ENCODE measurements around the gene YWHAB. TPM values are rescaled to one million over a fixed set of nuclear protein-coding genes. Genes with fewer than 3 reads are reported as not detected.

YWHAB gene
- total RNA-seq, 2 donors from 2014 or later = 183 to 193 TPM

DNA sequence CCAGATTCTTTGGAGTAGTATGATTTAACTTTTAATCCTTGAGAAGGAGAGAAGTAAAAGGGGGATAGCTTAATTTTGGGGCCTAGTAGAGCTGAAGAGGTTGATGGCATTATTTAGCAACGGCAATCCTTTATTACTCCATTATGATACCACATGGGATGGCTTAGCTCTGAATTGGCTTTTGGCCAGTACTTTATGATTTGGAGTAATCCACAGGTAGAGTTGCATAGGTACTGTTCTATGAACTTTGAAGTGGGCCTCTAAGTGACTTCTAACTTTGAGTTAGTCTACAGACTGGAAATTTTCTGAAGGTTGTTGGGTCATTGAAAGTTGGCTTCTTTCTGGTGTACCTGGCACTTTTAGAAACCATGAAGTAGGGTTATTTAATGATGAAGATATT is 11.6 kb downstream of the YWHAB start:
- Mint-ChIP-seq H3K27ac (no peak overlapping the region), H3K27me3 (ENCODE audit: insufficient read depth) (no peaks in the 10 kb centered on the region), H3K36me3 (ENCODE audit: low read depth) (peaks cover 24% of the 10 kb centered on the region), H3K4me1 (peaks cover 10% of the 10 kb centered on the region), H3K4me3 (no peak overlapping the region), H3K9me3 (no peaks in the 10 kb centered on the region)
- TF ChIP-seq, protein P1, sequence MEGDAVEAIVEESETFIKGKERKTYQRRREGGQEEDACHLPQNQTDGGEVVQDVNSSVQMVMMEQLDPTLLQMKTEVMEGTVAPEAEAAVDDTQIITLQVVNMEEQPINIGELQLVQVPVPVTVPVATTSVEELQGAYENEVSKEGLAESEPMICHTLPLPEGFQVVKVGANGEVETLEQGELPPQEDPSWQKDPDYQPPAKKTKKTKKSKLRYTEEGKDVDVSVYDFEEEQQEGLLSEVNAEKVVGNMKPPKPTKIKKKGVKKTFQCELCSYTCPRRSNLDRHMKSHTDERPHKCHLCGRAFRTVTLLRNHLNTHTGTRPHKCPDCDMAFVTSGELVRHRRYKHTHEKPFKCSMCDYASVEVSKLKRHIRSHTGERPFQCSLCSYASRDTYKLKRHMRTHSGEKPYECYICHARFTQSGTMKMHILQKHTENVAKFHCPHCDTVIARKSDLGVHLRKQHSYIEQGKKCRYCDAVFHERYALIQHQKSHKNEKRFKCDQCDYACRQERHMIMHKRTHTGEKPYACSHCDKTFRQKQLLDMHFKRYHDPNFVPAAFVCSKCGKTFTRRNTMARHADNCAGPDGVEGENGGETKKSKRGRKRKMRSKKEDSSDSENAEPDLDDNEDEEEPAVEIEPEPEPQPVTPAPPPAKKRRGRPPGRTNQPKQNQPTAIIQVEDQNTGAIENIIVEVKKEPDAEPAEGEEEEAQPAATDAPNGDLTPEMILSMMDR (conservative IDR thresholded peaks at IDR 0.05) = no peak
- DNase-seq = no peak
- no peaks in the 10 kb centered on the region for H3K27me3 ChIP-seq (ENCODE audit: control insufficient read depth, insufficient read depth, low read length, poor library complexity, severe bottlenecking)
- WGBS, 2 experiments (ENCODE audit: insufficient coverage in 1 of 2, insufficient read length in 1 of 2) = 86% methylated on average over 1 of the region's 1 CpG; no CpG with 5 or more reads in 1 of the 2 experiments
- H3K4me3 ChIP-seq (ENCODE audit: low read length) = no peak overlapping the region
- no peak overlapping the region for H3K27ac ChIP-seq (ENCODE audit: low read depth, low read length)
- peaks cover 54% of the 10 kb centered on the region for H3K36me3 ChIP-seq (ENCODE audit: control insufficient read depth, insufficient read depth, low read length)
- no peaks in the 10 kb centered on the region for H3K9me3 ChIP-seq (ENCODE audit: control insufficient read depth, low read length)
- H3K4me1 ChIP-seq (ENCODE audit: control insufficient read depth, insufficient read depth, low read length) = no peaks in the 10 kb centered on the region
- H3K9ac ChIP-seq (ENCODE audit: extremely low read depth, low read length, poor library complexity, severe bottlenecking) = no peak overlapping the region

DNA sequence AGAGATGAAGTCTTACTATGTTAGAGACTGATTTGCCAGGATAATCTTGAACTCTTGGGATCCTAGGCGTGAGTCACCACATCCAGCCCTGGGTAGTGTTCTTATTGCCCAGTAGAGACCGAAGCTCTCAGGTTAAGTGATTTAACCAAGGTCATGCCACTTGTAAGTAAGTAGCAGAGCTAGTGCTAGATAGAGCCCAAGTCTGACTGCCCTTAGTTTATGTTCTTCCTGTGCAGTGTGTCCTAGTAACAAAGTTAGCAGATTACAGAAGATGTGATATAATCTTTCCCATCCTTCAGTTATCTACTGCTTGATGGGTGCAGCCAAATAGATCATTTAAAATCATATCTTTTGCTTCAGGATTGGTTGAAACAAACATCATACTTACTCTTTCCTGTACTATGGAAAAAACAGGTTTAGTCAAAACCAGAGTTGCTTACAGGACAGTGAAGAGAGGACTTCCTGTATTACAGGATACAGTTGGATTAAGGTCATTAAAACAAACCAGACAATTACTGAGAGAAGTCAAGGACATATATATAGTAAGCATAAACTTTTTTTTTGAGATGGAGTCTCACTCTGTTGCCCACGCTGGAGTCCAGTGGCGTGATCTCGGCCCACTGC is 14.8 kb downstream of the YWHAB start:
- Histone ChIP-seq H3K27ac (ENCODE audit: low read depth, low read length) (no peak overlapping the region), H3K27me3 (ENCODE audit: control insufficient read depth, insufficient read depth, low read length, poor library complexity, severe bottlenecking) (no peaks in the 10 kb centered on the region), H3K4me3 (ENCODE audit: low read length) (no peak overlapping the region), H3K36me3 (ENCODE audit: control insufficient read depth, insufficient read depth, low read length) (peaks cover 65% of the 10 kb centered on the region), H3K4me1 (ENCODE audit: control insufficient read depth, insufficient read depth, low read length) (no peaks in the 10 kb centered on the region), H3K9ac (ENCODE audit: extremely low read depth, low read length, poor library complexity, severe bottlenecking) (no peak overlapping the region), H3K9me3 (ENCODE audit: control insufficient read depth, low read length) (no peaks in the 10 kb centered on the region)
- TF ChIP-seq, protein P1 (conservative IDR thresholded peaks at IDR 0.05) = no peak
- Mint-ChIP-seq H3K4me1 (peaks cover 2% of the 10 kb centered on the region), H3K27ac (no peak overlapping the region), H3K9me3 (no peaks in the 10 kb centered on the region), H3K27me3 (ENCODE audit: insufficient read depth) (no peaks in the 10 kb centered on the region), H3K36me3 (ENCODE audit: low read depth) (peaks cover 48% of the 10 kb centered on the region), H3K4me3 (no peak overlapping the region)
- DNase-seq = no peak
- WGBS, 2 experiments (ENCODE audit: insufficient coverage in 1 of 2, insufficient read length in 1 of 2) = 79 to 94% methylated on average over 4 to 5 of the region's 5 CpGs

DNA sequence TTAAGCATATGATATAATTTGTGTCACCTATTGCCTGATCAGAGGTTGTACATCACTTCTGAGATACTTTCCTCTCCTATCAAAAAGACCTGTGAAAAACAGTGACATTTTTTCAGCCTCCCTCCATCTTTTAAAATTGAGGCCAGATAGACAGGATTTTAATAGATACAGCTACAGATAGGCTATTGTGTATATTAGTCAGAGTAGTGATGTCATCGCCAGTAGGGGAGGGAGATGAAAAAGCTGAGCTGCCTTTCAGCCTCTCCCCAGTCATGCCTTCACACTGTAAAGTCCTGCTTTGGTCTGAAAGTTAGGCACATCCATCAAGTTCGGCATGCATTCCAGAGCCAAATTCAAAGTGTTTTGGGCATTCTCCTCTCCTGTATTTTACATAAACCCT is 16.5 kb downstream of the YWHAB start:
- H3K4me1 Mint-ChIP-seq = peaks cover 2% of the 10 kb centered on the region
- H3K9me3 ChIP-seq (ENCODE audit: control insufficient read depth, low read length) = no peaks in the 10 kb centered on the region
- no peaks in the 10 kb centered on the region for H3K9me3 Mint-ChIP-seq
- H3K36me3 Mint-ChIP-seq (ENCODE audit: low read depth) = peaks cover 63% of the 10 kb centered on the region
- H3K9ac ChIP-seq (ENCODE audit: extremely low read depth, low read length, poor library complexity, severe bottlenecking) = no peak overlapping the region
- DNase-seq = no peak
- TF ChIP-seq, protein P1 (conservative IDR thresholded peaks at IDR 0.05) = no peak
- H3K27ac ChIP-seq (ENCODE audit: low read depth, low read length) = no peak overlapping the region
- no peaks in the 10 kb centered on the region for H3K27me3 Mint-ChIP-seq (ENCODE audit: insufficient read depth)
- H3K4me3 Mint-ChIP-seq = no peak overlapping the region
- H3K4me3 ChIP-seq (ENCODE audit: low read length) = no peak overlapping the region
- WGBS, 2 experiments (ENCODE audit: insufficient coverage in 1 of 2, insufficient read length in 1 of 2) = 70 to 100% methylated on average over 1 to 2 of the region's 2 CpGs
- no peaks in the 10 kb centered on the region for H3K27me3 ChIP-seq (ENCODE audit: control insufficient read depth, insufficient read depth, low read length, poor library complexity, severe bottlenecking)
- peaks cover 72% of the 10 kb centered on the region for H3K36me3 ChIP-seq (ENCODE audit: control insufficient read depth, insufficient read depth, low read length)
- no peaks in the 10 kb centered on the region for H3K4me1 ChIP-seq (ENCODE audit: control insufficient read depth, insufficient read depth, low read length)
- peak overlapping the region; percentile 35 for H3K27ac Mint-ChIP-seq

Measured in endodermal cell (in vitro differentiated cells).